Measurements from ENCODE around the gene PAN2. TPM values are rescaled to one million over a fixed set of nuclear protein-coding genes. Genes with fewer than 3 reads are reported as not detected.
A peak's percentile ranks its signal among the peaks of the same experiment; 100 is the strongest.

PAN2 gene
- total RNA-seq (100 to 1,000 TPM in 1 of 9 donors, 10 to 100 TPM in 8; 19.6 to 124 (median 61.6) TPM), polyA plus RNA-seq (100 to 1,000 TPM in 2 of 3 donors, 10 to 100 TPM in 1; 40.8 to 111 (median 102) TPM)
- long read RNA-seq, donor 1, full-length matches to known transcripts: 3 of 3 reads
- long read RNA-seq, donor 1, partial matches to known transcripts: 0 of 3 reads
- long read RNA-seq, donor 1, other reads (novel, unspliced or antisense): 0 of 3 reads
- long read RNA-seq, donor 2, partial matches to known transcripts: 0 of 1 reads
- long read RNA-seq, donor 2, other reads (novel, unspliced or antisense): 0 of 1 reads
- long read RNA-seq, donor 3, full-length matches to known transcripts: 3 of 3 reads
- long read RNA-seq, donor 3, partial matches to known transcripts: 0 of 3 reads
- long read RNA-seq, donor 3, other reads (novel, unspliced or antisense): 0 of 3 reads
- long read RNA-seq, donor 4, partial matches to known transcripts: 1 of 2 reads
- long read RNA-seq, donor 4, other reads (novel, unspliced or antisense): 1 of 2 reads
- long read RNA-seq, donor 5, full-length matches to known transcripts: 25 of 78 reads
- long read RNA-seq, donor 5, partial matches to known transcripts: 4 of 78 reads
- long read RNA-seq, donor 5, other reads (novel, unspliced or antisense): 49 of 78 reads
- long read RNA-seq, donor 6, partial matches to known transcripts: 1 of 3 reads
- long read RNA-seq, donor 6, other reads (novel, unspliced or antisense): 2 of 3 reads
- long read RNA-seq, donor 7, partial matches to known transcripts: 0 of 1 reads
- long read RNA-seq, donor 7, other reads (novel, unspliced or antisense): 0 of 1 reads
- long read RNA-seq, donor 8, full-length matches to known transcripts: 4 of 4 reads
- long read RNA-seq, donor 8, partial matches to known transcripts: 0 of 4 reads
- long read RNA-seq, donor 8, other reads (novel, unspliced or antisense): 0 of 4 reads
- long read RNA-seq, donor 9, full-length matches to known transcripts: 4 of 4 reads
- long read RNA-seq, donor 9, partial matches to known transcripts: 0 of 4 reads
- long read RNA-seq, donor 9, other reads (novel, unspliced or antisense): 0 of 4 reads
- long read RNA-seq, donor 10: 0 reads

- H3K4me3 ChIP-seq: peak within 1 kb of the TSS; percentile 44 to 58 (median 55)
- DNase-seq: peak; percentile 94 to 99 (median 98)
- H3K27ac ChIP-seq: peak within 1 kb of the TSS; percentile 85 to 96 (median 87)
- peaks cover 7 to 22% of the 10 kb centered on the region in 2 donors for H3K4me1 ChIP-seq (replicated peaks in 1 of 2)
- peak; percentile 18 to 65 for TF ChIP-seq POLR2A (IDR thresholded peaks at IDR 0.05)
- TF ChIP-seq, protein P1, sequence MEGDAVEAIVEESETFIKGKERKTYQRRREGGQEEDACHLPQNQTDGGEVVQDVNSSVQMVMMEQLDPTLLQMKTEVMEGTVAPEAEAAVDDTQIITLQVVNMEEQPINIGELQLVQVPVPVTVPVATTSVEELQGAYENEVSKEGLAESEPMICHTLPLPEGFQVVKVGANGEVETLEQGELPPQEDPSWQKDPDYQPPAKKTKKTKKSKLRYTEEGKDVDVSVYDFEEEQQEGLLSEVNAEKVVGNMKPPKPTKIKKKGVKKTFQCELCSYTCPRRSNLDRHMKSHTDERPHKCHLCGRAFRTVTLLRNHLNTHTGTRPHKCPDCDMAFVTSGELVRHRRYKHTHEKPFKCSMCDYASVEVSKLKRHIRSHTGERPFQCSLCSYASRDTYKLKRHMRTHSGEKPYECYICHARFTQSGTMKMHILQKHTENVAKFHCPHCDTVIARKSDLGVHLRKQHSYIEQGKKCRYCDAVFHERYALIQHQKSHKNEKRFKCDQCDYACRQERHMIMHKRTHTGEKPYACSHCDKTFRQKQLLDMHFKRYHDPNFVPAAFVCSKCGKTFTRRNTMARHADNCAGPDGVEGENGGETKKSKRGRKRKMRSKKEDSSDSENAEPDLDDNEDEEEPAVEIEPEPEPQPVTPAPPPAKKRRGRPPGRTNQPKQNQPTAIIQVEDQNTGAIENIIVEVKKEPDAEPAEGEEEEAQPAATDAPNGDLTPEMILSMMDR (IDR thresholded peaks at IDR 0.05): peak; percentile 36 to 69 (median 59)
- intact Hi-C loops (cut with DNase I): no loop called here
- WGBS, 4 donors: 0 to 1% (median 0%) methylated on average over 44 to 45 of the region's 45 CpGs
- H3K9me3 ChIP-seq (replicated peaks in 1 of 3): no peaks in the 10 kb centered on the region
- no peaks in the 10 kb centered on the region for H3K36me3 ChIP-seq (replicated peaks in 1 of 2)
- no peaks in the 10 kb centered on the region for H3K27me3 ChIP-seq
Measured at GRCh38 chr12:56333679-56334489, at the start of gene PAN2. Gene PAN2, minus strand, starts transcription at chr12:56334000. Its CDS starts 906 bp downstream, at chr12:56333094.

- Histone ChIP-seq H3K4me3 (no peak overlapping the region), H3K36me3 (replicated peaks in 1 of 2) (no peaks in the 10 kb centered on the region), H3K4me1 (replicated peaks in 1 of 2) (no peaks in the 10 kb centered on the region), H3K27ac (no peak overlapping the region), H3K9me3 (replicated peaks in 1 of 3) (no peaks in the 10 kb centered on the region), H3K27me3 (no peaks in the 10 kb centered on the region)
- 87 to 91% (median 90%) methylated on average over 16 of the region's 16 CpGs for WGBS, 4 donors
- TF ChIP-seq, protein P1 (IDR thresholded peaks at IDR 0.05): no peak
- no peak for TF ChIP-seq POLR2A (IDR thresholded peaks at IDR 0.05)
- intact Hi-C loops (cut with DNase I): no loop called here
- DNase-seq: no peak
Measured at GRCh38 chr12:56382611-56383010, 48.8 kb upstream of the PAN2 start.

DNA sequence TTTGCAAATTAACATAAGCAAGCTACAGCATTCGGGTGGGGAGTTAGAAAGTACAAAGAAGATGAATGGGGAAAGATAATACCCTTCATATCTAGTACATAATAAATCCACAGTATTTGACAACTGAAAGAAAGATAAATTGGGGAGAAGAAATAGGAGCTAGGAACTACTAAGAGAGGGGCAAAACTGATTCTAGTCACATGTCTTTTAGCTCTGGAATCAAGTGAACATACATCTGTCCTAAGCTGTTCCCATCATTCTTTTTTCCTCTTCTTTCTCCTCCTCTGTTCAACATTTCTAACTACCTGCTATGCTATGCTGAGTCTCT is 44.2 kb upstream of the PAN2 start:
- H3K27ac ChIP-seq: no peak overlapping the region
- no peak overlapping the region for H3K4me3 ChIP-seq
- H3K36me3 ChIP-seq (replicated peaks in 1 of 2): no peaks in the 10 kb centered on the region
- 18 to 32% (median 23%) methylated on average over 1 of the region's 1 CpG for WGBS, 4 donors
- no peaks in the 10 kb centered on the region for H3K27me3 ChIP-seq
- no peak for DNase-seq
- H3K4me1 ChIP-seq (replicated peaks in 1 of 2): no peaks in the 10 kb centered on the region
- intact Hi-C loops (cut with DNase I): no loop called here
- TF ChIP-seq, protein P1 (IDR thresholded peaks at IDR 0.05): no peak
- TF ChIP-seq POLR2A (IDR thresholded peaks at IDR 0.05): no peak
- no peaks in the 10 kb centered on the region for H3K9me3 ChIP-seq (replicated peaks in 1 of 3)
